Middle frontal gyrus (tissue), 1 donor: ENCODE measurements around the gene SCART1.
"Not testable (repeated sequence)": the region's sequence is repeated elsewhere in the genome, so short reads cannot be mapped to it uniquely, and the experiment has no call there.

ENCODE experiments used
- DNase-seq: peaks from one replicate; pipeline ENCODE4 v3.0.0-alpha.2; 2015; ENCODE audit warnings: low spot score; ENCODE audit errors: extremely low spot score

SCART1 gene

DNA sequence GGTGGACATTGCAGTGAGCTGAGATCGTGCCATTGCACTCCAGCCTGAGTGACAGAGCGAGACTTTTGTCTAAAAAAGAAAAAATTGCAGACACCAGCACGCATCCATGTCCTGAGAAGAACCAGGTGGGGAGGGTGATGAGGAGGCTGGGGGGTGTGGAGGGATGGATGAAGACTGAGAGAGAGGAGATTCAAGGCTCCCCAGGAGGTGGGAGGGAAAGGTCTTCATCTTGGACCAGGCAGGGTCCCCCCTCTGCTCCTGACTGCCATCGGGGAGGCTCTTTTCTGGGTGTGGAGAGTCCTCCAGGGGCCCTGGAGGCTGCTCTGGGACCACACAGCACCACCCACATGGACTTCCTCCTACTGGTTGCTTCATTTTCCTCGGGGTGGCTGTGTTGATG is 1.5 kb downstream of the SCART1 start:
- DNase-seq: no peak

DNA sequence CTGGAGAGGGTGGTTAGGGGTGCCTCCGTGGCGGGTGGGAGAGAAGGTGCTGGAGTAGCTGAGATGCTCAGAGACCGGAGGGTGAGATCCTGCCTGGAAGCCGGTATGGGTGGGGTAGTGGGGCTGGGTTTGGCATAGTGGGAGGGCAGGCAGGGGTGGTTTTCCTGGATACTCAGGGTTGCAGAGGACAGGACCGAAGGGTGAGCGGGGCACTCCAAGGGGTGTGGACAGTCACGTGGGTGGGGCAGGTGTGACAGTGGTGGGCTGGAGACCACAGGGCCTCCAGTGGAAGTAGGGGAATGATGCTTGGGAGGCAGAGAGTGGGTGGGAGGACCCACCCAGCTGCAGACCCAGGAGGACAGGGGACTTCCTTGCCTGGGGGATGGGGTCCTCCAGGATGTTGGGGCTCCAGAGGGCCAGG is 1.9 kb downstream of the SCART1 start:
- no peak for DNase-seq

DNA sequence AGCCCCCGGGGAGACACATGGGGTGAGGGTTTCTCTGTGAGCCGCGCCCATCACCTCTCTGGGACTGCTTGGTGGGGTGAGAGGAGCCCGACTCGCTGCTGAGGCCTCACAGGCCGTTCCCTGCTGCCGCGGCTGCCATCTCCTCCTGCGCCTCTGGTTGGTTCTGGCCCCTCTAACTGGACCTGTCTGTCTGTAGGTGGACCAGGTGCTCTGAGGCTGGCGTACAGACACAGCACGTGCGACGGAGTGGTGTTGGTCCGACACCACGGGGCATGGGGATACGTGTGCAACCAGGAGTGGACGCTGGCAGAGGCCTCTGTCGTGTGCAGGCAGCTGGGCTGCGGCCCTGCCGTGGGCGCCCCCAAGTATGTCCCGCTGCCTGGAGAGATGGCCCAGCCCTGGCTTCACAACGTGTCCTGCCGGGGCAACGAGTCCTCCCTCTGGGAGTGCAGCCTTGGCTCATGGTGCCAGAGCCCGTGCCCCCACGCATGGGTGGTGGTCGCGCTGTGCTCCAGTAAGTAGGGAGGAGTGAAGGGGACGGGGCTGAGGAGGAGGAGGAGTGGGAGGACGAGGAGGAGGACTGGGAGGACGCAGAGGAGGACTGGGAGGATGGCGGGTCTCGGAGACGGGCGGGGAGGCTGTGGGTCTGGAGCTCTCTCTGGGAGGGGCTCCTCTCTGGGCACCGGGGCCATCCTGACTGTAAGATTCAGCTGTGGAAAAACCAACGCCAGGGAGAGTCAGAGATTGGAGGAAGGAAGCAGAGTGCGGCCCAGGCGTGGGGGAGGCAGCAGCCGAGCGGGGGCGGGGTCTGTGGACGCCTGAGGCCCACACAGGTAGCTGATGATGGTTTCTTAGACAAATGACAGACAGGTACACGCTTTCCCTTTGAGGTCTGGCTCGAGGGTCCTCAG is 2.6 kb downstream of the SCART1 start:
- no peak for DNase-seq

DNA sequence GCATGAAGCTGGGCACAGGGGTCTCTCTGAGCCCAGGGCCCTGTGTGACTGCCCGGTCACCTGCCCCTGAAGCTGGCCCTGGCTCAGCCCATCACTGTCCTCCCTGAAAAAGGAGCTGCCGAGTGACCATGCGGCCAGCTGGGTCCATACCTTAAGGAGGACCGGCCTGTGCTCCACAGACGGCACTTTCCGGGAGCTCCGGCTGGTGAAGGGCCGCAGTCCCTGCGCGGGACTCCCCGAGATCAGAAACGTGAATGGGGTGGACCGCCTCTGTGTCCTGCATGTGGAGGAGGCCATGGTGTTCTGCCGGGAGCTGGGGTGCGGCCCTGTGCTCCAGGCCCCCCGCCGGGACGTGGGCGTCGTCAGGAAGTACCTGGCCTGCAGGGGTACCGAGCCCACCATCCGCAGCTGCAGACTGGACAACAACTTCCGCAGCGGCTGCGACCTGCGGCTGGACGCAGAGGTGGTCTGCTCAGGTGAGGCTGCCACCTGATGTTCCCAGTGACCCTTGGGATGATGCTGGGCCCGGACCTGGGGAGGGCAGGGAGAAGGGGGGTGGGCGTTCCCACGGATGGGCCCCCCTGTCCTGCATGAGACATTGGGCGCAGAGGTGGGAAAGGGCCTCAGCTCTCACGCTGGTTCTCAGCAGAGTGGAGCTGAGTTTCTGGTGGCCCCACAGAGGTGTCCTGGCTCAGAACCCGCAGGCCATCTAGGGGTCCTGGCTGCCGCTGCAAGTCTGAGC is 3.5 kb downstream of the SCART1 start:
- no peak for DNase-seq

DNA sequence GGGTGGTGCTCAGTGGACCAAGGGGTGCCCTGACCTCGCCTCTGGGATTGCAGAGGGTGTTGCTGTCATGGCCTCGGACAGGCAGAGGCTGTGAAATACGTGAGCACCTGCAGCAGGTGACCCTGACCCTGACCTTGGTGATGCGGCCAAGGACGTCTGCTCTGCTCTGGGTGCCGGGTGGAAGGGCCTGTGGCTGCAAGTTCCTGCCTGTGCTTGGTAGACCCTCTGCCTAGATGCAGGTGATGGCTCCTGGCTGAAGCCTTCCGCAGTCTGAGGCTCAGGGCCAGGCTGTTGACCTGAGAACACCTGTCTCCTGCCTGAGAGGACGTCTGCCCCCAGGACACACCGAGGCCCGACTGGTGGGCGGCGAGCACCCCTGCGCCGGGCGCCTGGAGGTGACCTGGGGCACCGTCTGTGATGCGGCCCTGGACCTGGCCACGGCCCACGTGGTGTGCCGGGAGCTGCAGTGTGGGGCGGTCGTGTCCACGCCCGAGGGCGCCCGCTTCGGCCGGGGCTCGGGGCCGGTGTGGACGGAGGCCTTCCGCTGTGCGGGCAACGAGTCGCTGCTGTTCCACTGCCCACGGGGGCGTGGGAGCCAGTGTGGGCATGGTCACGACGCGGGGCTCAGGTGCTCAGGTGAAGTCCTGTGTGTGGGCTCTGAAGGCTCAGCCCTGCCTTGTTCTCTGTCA is 4.4 kb downstream of the SCART1 start:
- DNase-seq: no peak

DNA sequence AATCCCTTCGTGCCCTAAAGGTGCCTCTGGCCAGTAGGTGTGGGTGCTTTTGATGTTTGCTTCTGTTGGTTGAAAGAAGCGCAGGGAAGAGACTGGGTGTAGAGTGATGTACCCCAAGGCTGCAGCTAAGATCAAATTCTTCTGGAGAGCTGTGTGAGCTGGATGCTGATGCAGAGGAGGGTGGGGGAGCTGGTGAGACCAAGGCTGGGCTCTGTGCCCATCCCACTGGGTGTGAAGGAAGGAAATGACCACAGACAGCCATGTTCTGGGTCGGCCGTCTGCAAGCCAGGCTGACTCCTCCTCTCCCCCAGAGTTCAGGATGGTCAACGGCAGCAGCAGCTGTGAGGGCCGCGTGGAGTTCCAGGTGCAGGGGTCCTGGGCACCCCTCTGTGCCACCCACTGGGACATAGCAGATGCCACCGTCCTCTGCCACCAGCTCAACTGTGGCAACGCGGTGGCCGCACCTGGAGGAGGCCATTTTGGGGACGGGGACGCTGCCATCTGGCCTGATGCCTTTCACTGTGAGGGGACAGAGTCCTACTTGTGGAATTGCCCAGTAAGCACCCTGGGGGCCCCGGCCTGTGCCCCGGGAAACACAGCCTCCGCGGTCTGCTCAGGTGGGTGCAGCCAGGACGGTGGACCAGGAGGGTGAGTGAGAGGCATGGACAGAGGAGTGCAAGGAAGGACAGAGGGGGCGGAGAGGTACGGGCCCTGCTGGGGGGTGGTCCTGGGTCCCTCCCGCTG is 5.1 kb downstream of the SCART1 start:
- DNase-seq: no peak

DNA sequence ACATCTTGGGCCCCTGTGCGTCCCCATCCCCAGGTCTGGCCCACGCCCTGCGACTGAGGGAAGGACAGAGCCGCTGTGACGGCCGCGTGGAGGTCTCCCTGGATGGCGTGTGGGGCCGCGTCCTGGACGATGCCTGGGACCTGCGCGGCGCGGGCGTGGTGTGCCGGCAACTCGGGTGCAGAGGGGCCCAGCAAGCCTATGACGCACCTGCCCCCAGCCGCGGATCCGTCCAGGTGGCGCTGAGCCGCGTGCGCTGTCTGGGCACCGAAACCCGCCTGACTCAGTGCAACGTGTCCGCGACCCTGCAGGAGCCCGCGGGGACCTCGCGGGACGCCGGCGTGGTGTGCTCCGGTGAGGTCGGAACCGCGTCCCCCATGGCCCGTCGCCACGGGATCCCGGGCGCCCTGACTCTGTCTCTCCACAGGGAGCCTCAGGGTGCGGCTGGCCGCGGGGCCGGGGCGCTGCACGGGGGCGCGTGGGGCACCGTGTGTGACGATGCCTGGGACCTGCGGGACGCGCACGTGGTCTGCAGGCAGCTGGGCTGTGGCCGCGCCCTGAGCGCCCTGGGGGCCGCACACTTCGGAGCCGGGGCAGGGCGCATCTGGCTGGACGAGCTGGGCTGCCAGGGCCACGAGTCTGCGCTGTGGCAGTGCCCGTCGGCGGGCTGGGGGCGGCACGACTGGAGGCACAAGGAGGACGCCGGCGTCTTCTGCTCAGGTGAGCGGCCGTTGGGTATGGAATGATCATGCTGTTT is 5.9 kb downstream of the SCART1 start:
- DNase-seq: no peak

DNA sequence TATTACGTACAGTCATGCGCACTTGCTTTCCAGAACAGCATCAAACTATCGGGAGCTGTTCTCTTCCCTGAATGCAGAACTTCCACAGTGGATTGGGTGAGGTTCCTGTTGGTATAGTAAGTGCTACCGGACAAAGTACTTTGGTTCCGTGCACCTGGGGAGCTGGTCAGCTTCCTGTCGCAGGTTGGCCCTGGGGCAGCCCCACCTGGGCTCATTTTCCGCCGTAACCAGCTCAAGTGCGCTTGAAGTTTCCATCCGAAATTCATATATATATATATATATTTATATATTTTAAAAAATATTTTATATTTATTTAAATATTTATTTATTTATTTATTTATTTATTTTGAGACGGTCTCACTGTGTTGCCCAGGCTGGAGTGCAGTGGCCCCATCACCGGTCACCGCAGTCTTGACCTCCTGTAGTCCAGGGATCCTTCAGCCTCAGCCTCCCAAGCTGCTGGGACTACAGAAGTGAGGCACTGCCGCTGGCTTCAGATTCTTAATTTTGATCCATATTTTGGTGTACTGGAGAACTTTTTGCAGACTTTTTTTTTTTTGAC is 6.5 kb downstream of the SCART1 start:
- no peak for DNase-seq

DNA sequence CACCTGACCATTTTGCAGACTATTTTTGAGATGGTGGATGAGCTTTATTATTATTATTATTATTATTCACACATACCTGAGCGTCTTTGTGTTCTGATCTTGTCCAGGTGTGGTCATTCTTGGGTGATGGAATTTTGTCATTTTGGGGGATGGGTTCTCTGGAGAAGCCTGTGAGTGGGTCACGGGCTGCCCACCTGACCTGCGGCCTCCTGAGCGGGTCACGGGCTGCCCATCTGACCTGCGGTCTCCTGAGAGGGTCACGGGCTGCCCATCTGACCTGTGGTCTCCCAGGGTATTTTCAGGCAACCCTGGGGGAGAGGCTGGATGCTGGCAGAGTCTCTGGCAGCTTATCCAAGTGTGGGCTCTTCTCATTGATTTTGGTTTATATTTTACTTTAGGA is 7.3 kb downstream of the SCART1 start:
- DNase-seq: no peak

DNA sequence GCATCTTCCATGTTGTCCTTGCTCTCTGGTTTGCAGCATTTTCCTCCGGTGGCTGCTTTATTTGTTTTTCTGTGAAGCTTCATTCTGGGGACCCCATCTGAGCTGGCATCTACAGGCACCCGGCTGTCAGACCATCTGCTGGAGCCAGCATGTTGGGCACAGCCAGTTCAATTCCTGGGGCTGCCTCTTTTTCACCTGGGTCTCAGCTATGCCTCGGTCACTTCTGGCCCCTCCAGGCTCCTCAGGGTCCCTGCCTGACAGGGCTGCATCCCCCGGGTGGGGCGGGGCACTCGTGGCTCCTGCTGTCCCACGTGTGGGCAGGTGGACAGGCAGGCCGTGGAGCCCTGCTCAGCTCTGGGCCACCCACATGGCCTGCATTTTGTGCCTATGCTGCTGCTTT is 8.1 kb downstream of the SCART1 start:
- DNase-seq: no peak

DNA sequence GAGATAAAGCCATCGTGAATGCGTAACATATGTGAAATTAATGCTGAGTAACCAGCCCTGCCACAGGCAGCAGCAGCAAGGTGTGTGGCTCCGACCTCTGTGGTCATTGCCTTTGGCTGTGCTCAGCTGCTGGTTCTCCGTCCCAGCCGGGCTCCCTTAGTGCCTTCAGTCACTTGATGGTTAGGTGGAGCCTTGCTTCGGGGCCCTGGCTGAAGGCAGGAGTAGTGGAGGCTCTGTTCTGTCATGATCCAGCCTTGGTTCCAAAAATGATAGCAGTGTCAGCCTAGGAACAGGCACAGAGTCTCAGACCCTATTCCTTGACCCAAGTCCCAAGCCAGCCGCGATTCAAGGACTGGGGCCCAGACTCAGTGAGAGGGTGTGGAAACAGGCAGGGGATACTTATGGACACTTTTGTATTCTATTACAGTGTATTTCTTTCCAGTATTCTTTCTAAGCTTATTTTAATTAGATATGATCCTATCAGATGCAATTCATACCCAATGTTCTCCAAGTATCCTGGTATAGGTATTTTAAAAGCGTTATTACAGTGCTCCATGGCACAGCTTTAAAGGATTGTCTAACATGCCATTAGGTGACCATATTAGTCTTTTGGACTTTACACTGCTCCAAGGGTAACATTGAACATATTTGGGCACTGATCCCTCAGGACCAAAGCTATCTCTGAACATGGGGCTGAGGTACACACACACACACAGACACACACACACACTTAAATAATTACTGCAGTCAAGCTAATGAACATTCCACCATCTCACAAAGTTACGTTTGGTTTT is 9.0 kb downstream of the SCART1 start:
- DNase-seq: no peak

DNA sequence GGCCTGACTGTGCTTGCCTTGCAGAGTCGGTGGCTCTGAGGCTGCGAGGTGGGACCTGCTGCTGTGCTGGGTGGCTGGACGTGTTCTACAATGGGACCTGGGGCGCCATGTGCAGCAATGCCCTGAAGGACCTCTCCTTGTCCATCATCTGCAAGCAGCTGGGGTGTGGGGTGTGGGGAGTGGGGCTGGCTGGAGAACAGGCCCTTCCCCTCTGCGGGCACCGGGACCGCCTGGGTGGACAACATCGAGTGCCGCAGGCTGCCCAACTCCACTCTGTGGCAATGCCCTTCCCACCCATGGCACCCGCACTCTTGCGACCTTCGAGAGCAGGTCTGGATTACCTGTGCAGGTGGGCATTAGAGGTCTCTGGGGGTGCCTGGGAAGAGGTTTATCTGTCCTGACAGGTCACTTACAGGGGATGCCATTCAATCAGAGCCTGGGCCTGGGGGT is 10.9 kb downstream of the SCART1 start:
- DNase-seq: no peak

DNA sequence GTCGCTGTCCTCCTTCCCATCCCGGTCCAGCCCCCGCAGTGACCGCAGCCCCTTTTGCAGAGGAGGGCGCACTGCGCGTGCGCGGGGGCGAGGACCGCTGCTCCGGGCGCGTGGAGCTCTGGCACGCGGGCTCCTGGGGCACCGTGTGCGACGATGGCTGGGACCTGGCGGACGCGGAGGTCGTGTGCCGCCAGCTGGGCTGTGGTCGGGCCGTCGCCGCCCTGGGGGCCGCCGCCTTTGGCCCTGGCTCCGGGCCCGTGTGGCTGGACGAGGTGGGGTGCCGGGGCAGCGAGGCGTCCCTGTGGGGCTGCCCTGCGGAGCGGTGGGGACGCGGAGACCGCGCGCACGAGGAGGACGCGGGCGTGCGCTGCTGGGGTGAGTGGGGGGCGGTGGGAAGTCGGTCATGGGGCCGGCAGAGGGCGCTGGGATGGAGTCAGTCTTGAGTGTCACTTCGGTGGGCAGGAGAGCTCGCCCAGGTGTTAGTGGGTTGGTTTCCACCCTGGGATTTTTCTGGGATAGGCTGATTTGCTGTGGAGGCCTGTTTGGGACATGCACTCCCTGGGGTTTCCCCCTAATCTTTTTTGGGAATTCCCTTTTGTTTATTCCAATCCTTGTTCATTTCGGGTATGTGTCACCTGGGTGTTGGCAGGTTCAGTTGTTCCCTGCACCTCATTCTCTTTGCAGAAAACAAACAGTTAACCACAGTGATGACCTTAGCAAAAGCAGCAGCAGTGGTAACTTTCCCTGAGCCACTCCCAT is 11.6 kb downstream of the SCART1 start:
- DNase-seq: no peak

DNA sequence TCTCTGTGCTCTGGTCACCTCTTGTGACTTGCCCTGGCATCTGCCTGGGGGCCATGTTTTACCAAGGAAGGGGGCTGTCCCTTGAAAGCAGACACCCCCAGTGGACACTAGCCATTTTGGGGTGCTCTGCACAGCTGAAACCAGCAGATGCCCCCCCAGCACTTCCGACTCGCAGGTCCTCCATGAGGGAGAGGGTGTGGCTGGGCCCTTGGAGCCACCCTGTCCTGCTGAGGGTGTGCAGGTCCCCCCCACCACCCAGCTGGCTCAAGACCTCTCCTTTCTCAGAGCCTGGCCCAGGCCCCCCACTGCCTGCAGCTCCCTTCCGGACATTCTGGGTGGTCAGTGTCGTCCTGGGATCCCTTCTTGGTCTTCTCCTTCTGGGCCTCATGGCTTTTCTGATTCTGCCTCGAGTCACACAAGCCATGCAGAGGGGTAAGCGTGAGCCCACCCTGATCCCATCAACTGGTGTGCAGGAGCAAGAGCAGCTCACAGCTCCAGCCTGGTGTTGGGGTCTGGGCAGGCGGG is 12.3 kb downstream of the SCART1 start:
- DNase-seq: no peak

DNA sequence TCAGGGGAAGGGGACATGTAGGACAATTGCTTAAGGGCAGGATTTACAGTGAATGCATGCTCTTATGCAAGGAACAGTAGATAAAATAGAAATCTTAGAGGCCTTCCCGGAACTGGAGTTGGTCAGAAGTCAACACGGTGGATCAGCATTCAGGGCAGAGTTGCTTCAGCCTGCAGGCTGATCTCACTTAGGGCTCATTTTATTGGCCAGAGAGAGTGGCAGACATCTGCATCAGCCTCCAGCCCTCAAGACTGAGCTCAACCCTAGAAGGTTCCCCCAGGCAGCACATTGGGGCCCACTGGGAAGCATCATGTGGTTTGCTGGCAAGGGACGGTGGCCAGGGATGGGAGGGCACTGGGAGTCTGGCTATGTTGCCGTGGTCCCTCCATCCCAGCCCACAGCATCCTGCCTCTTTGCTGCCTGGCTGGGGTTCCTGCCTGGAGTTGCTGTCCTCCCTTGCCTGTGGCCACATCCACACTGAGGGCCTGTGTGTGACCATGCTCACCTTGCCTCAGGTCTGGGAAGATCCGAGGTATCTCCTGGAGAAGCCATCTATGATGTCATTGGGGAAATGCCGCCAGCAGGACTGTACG is 13.0 kb downstream of the SCART1 start:
- DNase-seq: no peak

DNA sequence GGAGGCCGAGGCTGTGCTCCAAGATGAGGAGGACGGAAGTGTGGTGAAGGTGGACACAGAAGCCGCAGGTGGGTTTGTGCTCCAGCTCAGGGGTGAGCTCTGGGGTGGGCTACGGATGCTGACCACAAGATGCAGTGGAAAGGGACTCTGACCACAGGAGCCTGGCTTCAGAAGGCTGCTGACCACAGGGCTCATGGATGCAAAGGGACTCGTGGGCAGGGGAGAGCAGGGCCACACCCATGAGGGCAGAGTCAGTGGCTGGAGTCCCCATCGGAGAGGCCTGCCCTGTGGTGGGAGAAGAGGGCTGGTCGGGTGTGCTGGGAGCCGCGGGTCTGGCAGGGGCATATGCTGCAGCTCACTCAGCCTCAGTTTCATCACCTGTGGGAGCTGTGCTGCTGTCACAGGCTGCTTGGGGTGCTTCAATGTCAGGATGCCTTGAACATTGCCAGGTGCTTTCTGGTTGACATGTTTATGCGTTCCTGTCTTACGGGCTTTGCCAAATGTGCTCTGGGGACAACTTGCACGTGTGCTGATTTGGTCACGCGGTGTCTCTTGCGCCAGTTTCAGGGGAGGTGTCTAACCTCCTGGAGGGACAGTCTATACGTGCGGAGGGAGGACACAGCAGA is 13.7 kb downstream of the SCART1 start:
- DNase-seq: no peak

DNA sequence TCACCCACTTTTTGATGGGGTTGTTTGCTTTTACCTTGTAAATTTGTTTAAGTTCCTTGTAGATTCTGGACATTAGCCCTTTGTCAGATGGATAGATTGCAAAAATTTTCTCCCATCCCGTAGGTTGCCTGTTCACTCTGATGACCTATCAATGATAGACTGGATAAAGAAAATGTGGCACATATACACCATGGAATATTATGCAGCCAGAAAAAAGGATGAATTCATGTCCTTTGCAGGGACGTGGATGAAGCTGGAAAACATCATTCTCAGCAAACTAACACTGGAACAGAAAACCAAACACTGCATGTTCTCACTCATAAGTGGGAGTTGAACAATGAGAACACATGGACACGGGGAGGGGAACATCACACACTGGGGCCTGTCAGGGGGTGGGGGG is 15.5 kb downstream of the SCART1 start:
- not testable (repeated sequence) for DNase-seq
